Measurements from ENCODE around the gene NPHP4.

NPHP4 gene

GRCh38 chr1:5833911-5834310 is 158.3 kb downstream of the NPHP4 start:
- no peak for TF ChIP-seq CTCF (IDR thresholded peaks at IDR 0.05; ENCODE audit: control insufficient read depth, extremely low read depth, insufficient read depth)
- no peak for DNase-seq (ENCODE audit: low read depth)

GRCh38 chr1:5832916-5833895 is 159.0 kb downstream of the NPHP4 start:
- DNase-seq (ENCODE audit: low read depth) = no peak
- TF ChIP-seq CTCF (IDR thresholded peaks at IDR 0.05; ENCODE audit: control insufficient read depth, extremely low read depth, insufficient read depth) = no peak
- no peak overlapping the region for H3K4me3 ChIP-seq (ENCODE audit: low read depth, low read length)

More at GRCh38 chr1:5833911-5834310, 158.3 kb downstream of the NPHP4 start:
- H3K4me3 ChIP-seq (ENCODE audit: low read depth, low read length) = no peak overlapping the region

GRCh38 chr1:5831600-5832335 is 160.5 kb downstream of the NPHP4 start:
- no peak overlapping the region for H3K4me3 ChIP-seq (ENCODE audit: low read depth, low read length)
- no peak for TF ChIP-seq CTCF (IDR thresholded peaks at IDR 0.05; ENCODE audit: control insufficient read depth, extremely low read depth, insufficient read depth)
- DNase-seq (ENCODE audit: low read depth) = no peak

GRCh38 chr1:5830771-5831599 is 161.2 kb downstream of the NPHP4 start:
- no peak overlapping the region for H3K4me3 ChIP-seq (ENCODE audit: low read depth, low read length)
- no peak for DNase-seq (ENCODE audit: low read depth)
- peak; percentile 19 for TF ChIP-seq CTCF (IDR thresholded peaks at IDR 0.05; ENCODE audit: control insufficient read depth, extremely low read depth, insufficient read depth)

- DNase-seq (ENCODE audit: low read depth) = no peak
- H3K4me3 ChIP-seq (ENCODE audit: low read depth, low read length) = no peak overlapping the region
- TF ChIP-seq CTCF (IDR thresholded peaks at IDR 0.05; ENCODE audit: control insufficient read depth, extremely low read depth, insufficient read depth) = no peak
These were observed 162.8 kb downstream of the NPHP4 start for GRCh38 chr1:5829414-5829813.

- no peak for TF ChIP-seq CTCF (IDR thresholded peaks at IDR 0.05; ENCODE audit: control insufficient read depth, extremely low read depth, insufficient read depth)
- H3K4me3 ChIP-seq (ENCODE audit: low read depth, low read length) = no peak overlapping the region
- DNase-seq (ENCODE audit: low read depth) = no peak
These were observed 163.8 kb downstream of the NPHP4 start for GRCh38 chr1:5828308-5828935.
